ENCODE data around the gene RNFT2.
"Not testable (repeated sequence)": the region's sequence is repeated elsewhere in the genome, so short reads cannot be mapped to it uniquely, and the experiment has no call there.

Gene RNFT2

GRCh38 chr12:116789562-116789961 is 51.4 kb downstream of the RNFT2 start:
- peaks cover 0 to 15% of the 10 kb centered on the region in 2 experiments; a peak in 2 of 3 replicates for H3K36me3 ChIP-seq (ENCODE audit: control insufficient read depth in 2 of 2, insufficient read depth in 1 of 2, low read length in 2 of 2)
- peak; percentile 96 for TF ChIP-seq ZBTB17 (tag by site-specific recombination; IDR thresholded peaks at IDR 0.05)
- TF ChIP-seq ZNF366 (tag by site-specific recombination; conservative IDR thresholded peaks at IDR 0.05): peak; percentile 88
- H3K4me1 ChIP-seq (ENCODE audit: control insufficient read depth, insufficient read depth, low read length); H3K4me3 ChIP-seq (ENCODE audit: low read depth, low read length); POLR2A ChIA-PET; H3K9me3 ChIP-seq (ENCODE audit: control insufficient read depth, insufficient read depth, low read depth, low read length); H3K27ac ChIP-seq (ENCODE audit: extremely low read depth, low read depth, low read length): not testable (repeated sequence)
- CTCF ChIA-PET: interaction anchor here (0.6 kb wide), 1 partner anchor 189 kb away, joined by 4 read pairs; no protein-coding TSS in a partner anchor

GRCh38 chr12:116790066-116790465 is 52.0 kb downstream of the RNFT2 start:
- ChIA-PET POLR2A (no interaction called here), CTCF (interaction anchor here (0.6 kb wide), 1 partner anchor 189 kb away, joined by 4 read pairs; no protein-coding TSS in a partner anchor)
- Histone ChIP-seq H3K9me3 (ENCODE audit: control insufficient read depth, insufficient read depth, low read depth, low read length) (no peaks in the 10 kb centered on the region), H3K4me1 (ENCODE audit: control insufficient read depth, insufficient read depth, low read length) (no peaks in the 10 kb centered on the region), H3K4me3 (ENCODE audit: low read depth, low read length) (no peak overlapping the region), H3K36me3 (ENCODE audit: control insufficient read depth in 2 of 2, insufficient read depth in 1 of 2, low read length in 2 of 2) (peaks cover 0 to 13% of the 10 kb centered on the region in 2 experiments; a peak in 2 of 3 replicates), H3K27ac (ENCODE audit: extremely low read depth, low read depth, low read length) (no peak overlapping the region)
- TF ChIP-seq ZNF48 (tag by site-specific recombination; IDR thresholded peaks at IDR 0.05) (no peak), ZNF174 (tag by site-specific recombination; IDR thresholded peaks at IDR 0.05) (no peak), YY1 (tag by site-specific recombination; IDR thresholded peaks at IDR 0.05) (no peak), ZNF394 (tag by site-specific recombination; IDR thresholded peaks at IDR 0.05; ENCODE audit: borderline replicate concordance) (no peak), ZSCAN30 (tag by site-specific recombination; IDR thresholded peaks at IDR 0.05) (no peak), ZNF707 (tag by site-specific recombination; IDR thresholded peaks at IDR 0.05) (no peak), ZNF302 (tag by site-specific recombination; IDR thresholded peaks at IDR 0.05; ENCODE audit: low read depth) (no peak), ZNF423 (tag by site-specific recombination; IDR thresholded peaks at IDR 0.05) (no peak), GLIS2 (tag by site-specific recombination; IDR thresholded peaks at IDR 0.05) (no peak)

- Histone ChIP-seq H3K9me3 (ENCODE audit: control insufficient read depth, insufficient read depth, low read depth, low read length) (no peaks in the 10 kb centered on the region), H3K36me3 (ENCODE audit: control insufficient read depth in 2 of 2, insufficient read depth in 1 of 2, low read length in 2 of 2) (peaks cover 0 to 4% of the 10 kb centered on the region in 2 experiments; a peak in 2 of 3 replicates), H3K4me3 (ENCODE audit: low read depth, low read length) (no peak overlapping the region), H3K4me1 (ENCODE audit: control insufficient read depth, insufficient read depth, low read length) (no peaks in the 10 kb centered on the region), H3K27ac (ENCODE audit: extremely low read depth, low read depth, low read length) (no peak overlapping the region)
- TF ChIP-seq SP3 (tag by site-specific recombination; IDR thresholded peaks at IDR 0.05) (no peak), ZNF580 (tag by site-specific recombination; IDR thresholded peaks at IDR 0.05) (no peak), ZNF114 (tag by site-specific recombination; IDR thresholded peaks at IDR 0.05) (no peak), ZNF248 (tag by site-specific recombination; IDR thresholded peaks at IDR 0.05) (no peak), ZNF398 (tag by site-specific recombination; IDR thresholded peaks at IDR 0.05) (no peak), ZNF555 (tag by site-specific recombination; conservative IDR thresholded peaks at IDR 0.05) (no peak), KLF8 (tag by site-specific recombination; IDR thresholded peaks at IDR 0.05) (no peak), ZBTB7A (tag by site-specific recombination; IDR thresholded peaks at IDR 0.05; ENCODE audit: low read depth) (no peak), SP2 (tag by site-specific recombination; IDR thresholded peaks at IDR 0.05) (no peak), ZNF274 (IDR thresholded peaks at IDR 0.05; ENCODE audit: low read length) (no peak), ZNF274 (tag by site-specific recombination; IDR thresholded peaks at IDR 0.05; ENCODE audit: borderline replicate concordance) (no peak), GLI2 (tag by site-specific recombination; IDR thresholded peaks at IDR 0.05; ENCODE audit: borderline replicate concordance, low read depth) (no peak)
- POLR2A ChIA-PET: no interaction called here
- CTCF ChIA-PET: interaction anchor here (0.6 kb wide), 1 partner anchor 12 kb away, joined by 5 read pairs; no protein-coding TSS in a partner anchor
Observed at GRCh38 chr12:116792403-116792802, 54.3 kb downstream of the RNFT2 start.
